Measurements from ENCODE around the gene PSMB11. TPM values are rescaled to one million over a fixed set of nuclear protein-coding genes. Genes with fewer than 3 reads are reported as not detected.
A peak's percentile ranks its signal among the peaks of the same experiment; 100 is the strongest.

Gene PSMB11
- total RNA-seq, 1 donor from 2014 or later: not detected

DNA sequence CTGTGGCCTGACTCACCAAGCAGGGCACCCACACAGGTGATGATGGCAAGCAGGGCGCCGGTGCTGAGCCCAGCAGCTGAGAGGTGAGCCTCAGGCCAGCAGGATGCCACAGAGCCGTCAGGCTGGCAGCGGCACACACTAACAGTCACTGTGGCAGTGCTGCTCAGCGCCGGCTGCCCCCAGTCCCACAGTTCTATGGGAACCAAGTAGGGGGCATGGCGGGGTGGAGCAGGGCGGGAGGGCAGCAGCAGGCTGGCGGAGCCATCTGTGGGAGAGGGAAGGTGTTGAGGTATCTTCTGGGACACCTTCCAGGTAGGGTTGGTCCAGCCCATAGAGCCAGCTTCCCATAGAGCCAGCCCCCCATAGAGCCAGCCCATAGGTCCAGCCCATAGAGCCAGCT is 7.0 kb downstream of the PSMB11 start:
- Histone ChIP-seq H3K4me1 (no peaks in the 10 kb centered on the region), H3K9me3 (no peaks in the 10 kb centered on the region), H3K4me3 (no peak overlapping the region), H3K27me3 (no peaks in the 10 kb centered on the region), H3K36me3 (no peaks in the 10 kb centered on the region), H3K27ac (no peak overlapping the region)
- TF ChIP-seq, protein P1, sequence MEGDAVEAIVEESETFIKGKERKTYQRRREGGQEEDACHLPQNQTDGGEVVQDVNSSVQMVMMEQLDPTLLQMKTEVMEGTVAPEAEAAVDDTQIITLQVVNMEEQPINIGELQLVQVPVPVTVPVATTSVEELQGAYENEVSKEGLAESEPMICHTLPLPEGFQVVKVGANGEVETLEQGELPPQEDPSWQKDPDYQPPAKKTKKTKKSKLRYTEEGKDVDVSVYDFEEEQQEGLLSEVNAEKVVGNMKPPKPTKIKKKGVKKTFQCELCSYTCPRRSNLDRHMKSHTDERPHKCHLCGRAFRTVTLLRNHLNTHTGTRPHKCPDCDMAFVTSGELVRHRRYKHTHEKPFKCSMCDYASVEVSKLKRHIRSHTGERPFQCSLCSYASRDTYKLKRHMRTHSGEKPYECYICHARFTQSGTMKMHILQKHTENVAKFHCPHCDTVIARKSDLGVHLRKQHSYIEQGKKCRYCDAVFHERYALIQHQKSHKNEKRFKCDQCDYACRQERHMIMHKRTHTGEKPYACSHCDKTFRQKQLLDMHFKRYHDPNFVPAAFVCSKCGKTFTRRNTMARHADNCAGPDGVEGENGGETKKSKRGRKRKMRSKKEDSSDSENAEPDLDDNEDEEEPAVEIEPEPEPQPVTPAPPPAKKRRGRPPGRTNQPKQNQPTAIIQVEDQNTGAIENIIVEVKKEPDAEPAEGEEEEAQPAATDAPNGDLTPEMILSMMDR (IDR thresholded peaks at IDR 0.05): no peak
- intact Hi-C loops (cut with DNase I): no loop called here
- DNase-seq (ENCODE audit: low spot score in 2 of 2): no peak

DNA sequence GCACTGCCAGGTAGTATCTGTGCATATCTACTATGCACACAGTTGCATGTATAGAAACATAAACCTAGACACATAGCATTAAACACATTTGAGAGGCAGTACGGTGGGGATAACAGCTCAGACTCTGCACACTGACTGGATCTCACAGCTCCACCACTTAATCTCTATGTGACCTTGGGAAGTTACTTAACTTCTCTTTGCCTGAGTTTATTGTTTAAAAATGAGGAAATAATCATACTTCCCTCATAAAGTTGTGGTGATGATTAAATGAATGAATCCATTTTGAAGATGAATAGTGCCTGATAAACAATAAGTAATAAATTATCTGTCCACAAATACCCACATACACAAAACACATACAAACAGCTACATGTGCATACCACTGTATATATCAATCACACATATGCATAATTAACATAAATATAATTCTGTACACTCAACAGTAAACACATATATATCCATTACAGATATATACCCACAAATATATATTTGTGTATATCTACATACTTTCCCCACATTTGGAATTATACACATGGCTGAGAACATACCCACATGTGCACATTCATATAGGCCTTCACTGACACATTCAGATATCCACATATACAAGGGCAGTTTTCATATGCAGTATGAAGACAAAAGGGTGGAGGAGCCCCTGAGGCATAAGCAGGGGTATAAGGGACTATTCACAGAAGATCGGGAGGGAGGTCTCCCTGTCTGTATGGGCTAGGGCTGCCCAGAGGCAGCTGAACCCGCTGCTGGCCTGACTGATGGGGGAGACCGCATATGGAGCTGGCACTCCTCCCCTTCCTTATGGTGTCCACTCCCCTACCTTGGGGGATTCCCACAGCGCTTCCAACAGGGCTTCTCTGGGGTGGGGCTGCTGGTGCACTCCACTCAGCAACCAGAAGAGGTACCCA is 9.4 kb downstream of the PSMB11 start:
- TF ChIP-seq, protein P1 (IDR thresholded peaks at IDR 0.05): no peak
- no peak overlapping the region for H3K4me3 ChIP-seq
- no peak for DNase-seq (ENCODE audit: low spot score in 2 of 2)
- intact Hi-C loops (cut with DNase I): loop anchor here (10.0 kb wide), 1 partner anchor 497 kb away; no protein-coding TSS in a partner anchor
- no peaks in the 10 kb centered on the region for H3K27me3 ChIP-seq
- H3K9me3 ChIP-seq: no peaks in the 10 kb centered on the region
- no peaks in the 10 kb centered on the region for H3K36me3 ChIP-seq
- H3K27ac ChIP-seq: no peak overlapping the region
- peaks cover 0 to 5% of the 10 kb centered on the region in 2 donors for H3K4me1 ChIP-seq

DNA sequence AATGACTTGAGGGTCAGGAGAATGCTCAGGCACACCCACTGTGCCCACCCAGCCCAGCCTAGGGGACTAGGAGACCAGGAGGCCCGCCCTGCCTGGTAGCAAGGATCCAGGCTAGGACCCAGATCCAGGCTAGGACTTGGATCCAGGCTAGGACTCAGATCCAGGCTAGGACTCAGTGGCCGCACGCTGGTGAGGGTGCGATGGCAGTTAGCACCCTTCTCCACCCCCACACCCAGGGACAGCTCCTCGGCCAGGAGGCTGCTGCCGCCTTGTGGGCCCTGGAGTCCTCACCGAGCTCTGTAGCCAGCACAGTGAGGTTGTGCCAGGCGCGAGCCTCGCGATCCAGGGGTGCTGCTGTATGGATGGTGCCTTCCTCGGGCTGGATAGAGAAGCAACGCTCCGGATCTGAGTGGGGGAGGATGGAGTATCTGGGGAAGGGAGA is 10.2 kb downstream of the PSMB11 start:
- intact Hi-C loops (cut with DNase I): loop anchor here (10.0 kb wide), 1 partner anchor 497 kb away; no protein-coding TSS in a partner anchor
- no peak for DNase-seq (ENCODE audit: low spot score in 2 of 2)
- no peaks in the 10 kb centered on the region for H3K36me3 ChIP-seq
- H3K4me3 ChIP-seq: no peak overlapping the region
- TF ChIP-seq, protein P1 (IDR thresholded peaks at IDR 0.05): peak in 1 of 3 experiments; percentile 35
- H3K4me1 ChIP-seq: peaks cover 0 to 13% of the 10 kb centered on the region in 2 donors
- H3K9me3 ChIP-seq: no peaks in the 10 kb centered on the region
- H3K27ac ChIP-seq: no peak overlapping the region
- no peaks in the 10 kb centered on the region for H3K27me3 ChIP-seq

DNA sequence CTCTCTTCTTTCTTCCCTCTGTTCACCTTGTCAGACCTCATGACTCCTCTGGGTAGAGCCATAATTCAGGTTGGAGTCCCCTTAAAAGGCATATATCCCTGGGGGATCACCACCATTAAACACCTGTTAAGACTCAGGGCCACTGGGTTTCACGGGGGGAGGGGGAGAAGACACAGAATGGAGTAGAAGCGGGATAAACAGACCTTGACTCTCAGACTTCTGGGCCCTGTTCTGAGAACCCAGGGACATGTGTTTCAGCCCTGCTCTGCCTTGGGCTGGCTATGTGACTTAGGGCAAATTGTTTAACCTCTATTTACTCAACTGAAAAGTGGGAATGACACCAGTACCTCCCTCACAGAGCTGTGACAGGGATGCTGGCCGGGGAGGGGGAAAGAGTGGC is 10.7 kb downstream of the PSMB11 start:
- H3K4me1 ChIP-seq: peaks cover under 1 to 14% of the 10 kb centered on the region in 2 donors
- no peak overlapping the region for H3K27ac ChIP-seq
- TF ChIP-seq, protein P1 (IDR thresholded peaks at IDR 0.05): no peak
- no peak overlapping the region for H3K4me3 ChIP-seq
- no peaks in the 10 kb centered on the region for H3K9me3 ChIP-seq
- intact Hi-C loops (cut with DNase I): loop anchor here (10.0 kb wide), 1 partner anchor 498 kb away; no protein-coding TSS in a partner anchor
- no peak for DNase-seq (ENCODE audit: low spot score in 2 of 2)
- H3K27me3 ChIP-seq: no peaks in the 10 kb centered on the region
- H3K36me3 ChIP-seq: no peaks in the 10 kb centered on the region

DNA sequence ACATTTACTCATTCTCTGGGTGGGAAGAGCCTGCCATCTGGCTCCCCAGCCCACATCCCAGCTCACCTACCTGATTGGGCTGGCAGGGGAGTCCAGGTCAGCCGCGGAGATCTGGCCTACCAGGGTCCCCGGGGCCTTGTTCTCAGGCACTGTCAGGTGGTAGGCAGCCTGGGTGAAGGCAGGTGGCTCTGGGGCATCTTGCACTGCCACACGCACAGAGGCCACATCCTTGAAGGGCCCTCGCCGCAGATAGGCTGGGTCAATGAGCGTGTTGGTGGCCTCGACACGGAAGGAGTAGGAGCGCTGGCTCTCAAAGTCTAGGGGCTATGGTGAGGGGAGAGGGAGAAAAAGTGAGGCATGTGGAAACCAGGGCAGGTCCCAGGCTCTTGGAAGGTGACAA is 11.4 kb downstream of the PSMB11 start:
- intact Hi-C loops (cut with DNase I): loop anchor here (10.0 kb wide), 1 partner anchor 499 kb away; no protein-coding TSS in a partner anchor

More for the DNA sequence above, 11.4 kb downstream of the PSMB11 start:
- H3K4me1 ChIP-seq: peaks cover 3 to 17% of the 10 kb centered on the region in 2 donors
- TF ChIP-seq, protein P1 (IDR thresholded peaks at IDR 0.05): no peak
- H3K27me3 ChIP-seq: no peaks in the 10 kb centered on the region
- no peak overlapping the region for H3K4me3 ChIP-seq
- no peak for DNase-seq (ENCODE audit: low spot score in 2 of 2)
- H3K36me3 ChIP-seq: peaks cover under 1 to 2% of the 10 kb centered on the region in 2 donors
- no peaks in the 10 kb centered on the region for H3K9me3 ChIP-seq
- H3K27ac ChIP-seq: no peak overlapping the region
